ENCODE results near the gene SHISA6. TPM values are rescaled to one million over a fixed set of nuclear protein-coding genes. Genes with fewer than 3 reads are reported as not detected.

The SHISA6 gene
- polyA plus RNA-seq (2014; cell fraction: cytosol; rRNA removed), result not detected in 2 replicates
- not detected in 2 replicates for polyA plus RNA-seq (2014; cell fraction: nucleus; rRNA removed)

GRCh38 chr17:11240841-11241610 lies at the start of gene SHISA6:
TSS of gene SHISA6 (plus strand) at chr17:11241213.
- no peak for DNase-seq (ENCODE audit: low spot score)

GRCh38 chr17:11195801-11196200 lies 45.2 kb upstream of the SHISA6 start:
- no peak for DNase-seq (ENCODE audit: low spot score)

- no peak for DNase-seq (ENCODE audit: low spot score)
Observed at GRCh38 chr17:11204991-11205390, 36.0 kb upstream of the SHISA6 start.

GRCh38 chr17:11205659-11206058 lies 35.4 kb upstream of the SHISA6 start:
- DNase-seq (ENCODE audit: low spot score), result no peak

GRCh38 chr17:11209906-11210305 lies 31.1 kb upstream of the SHISA6 start:
- no peak for DNase-seq (ENCODE audit: low spot score)

GRCh38 chr17:11212792-11213191 lies 28.2 kb upstream of the SHISA6 start:
- DNase-seq (ENCODE audit: low spot score), result no peak

GRCh38 chr17:11216976-11217375 lies 24.0 kb upstream of the SHISA6 start:
- no peak for DNase-seq (ENCODE audit: low spot score)

- DNase-seq (ENCODE audit: low spot score), result no peak
Observed at GRCh38 chr17:11221196-11221595, 19.8 kb upstream of the SHISA6 start.

GRCh38 chr17:11221721-11222120 lies 19.3 kb upstream of the SHISA6 start:
- DNase-seq (ENCODE audit: low spot score), result no peak

GRCh38 chr17:11238705-11239104 lies 2.3 kb upstream of the SHISA6 start:
- DNase-seq (ENCODE audit: low spot score), result no peak

GRCh38 chr17:11239379-11239970 lies 1.5 kb upstream of the SHISA6 start:
- no peak for DNase-seq (ENCODE audit: low spot score)

GRCh38 chr17:11240041-11240840 lies 772 bp upstream of the SHISA6 start:
- no peak for DNase-seq (ENCODE audit: low spot score)

GRCh38 chr17:11241611-11242226 lies 706 bp downstream of the SHISA6 start:
- DNase-seq (ENCODE audit: low spot score), result no peak

GRCh38 chr17:11242411-11242810 lies 1.4 kb downstream of the SHISA6 start:
- no peak for DNase-seq (ENCODE audit: low spot score)

GRCh38 chr17:11244776-11245175 lies 3.8 kb downstream of the SHISA6 start:
- no peak for DNase-seq (ENCODE audit: low spot score)

GRCh38 chr17:11245187-11245586 lies 4.2 kb downstream of the SHISA6 start:
- DNase-seq (ENCODE audit: low spot score), result no peak

- DNase-seq (ENCODE audit: low spot score), result no peak
Observed at GRCh38 chr17:11245791-11246190, 4.8 kb downstream of the SHISA6 start.

- DNase-seq (ENCODE audit: low spot score), result no peak
Observed at GRCh38 chr17:11250161-11250560, 9.1 kb downstream of the SHISA6 start.

- no peak for DNase-seq (ENCODE audit: low spot score)
Observed at GRCh38 chr17:11251561-11252107, 10.6 kb downstream of the SHISA6 start.

- DNase-seq (ENCODE audit: low spot score), result no peak
Observed at GRCh38 chr17:11252146-11252545, 11.1 kb downstream of the SHISA6 start.

GRCh38 chr17:11256877-11257276 lies 15.9 kb downstream of the SHISA6 start:
- no peak for DNase-seq (ENCODE audit: low spot score)
